GM21528 (cell line): ENCODE data around the gene RLF.
A peak's percentile ranks its signal among the peaks of the same experiment; 100 is the strongest.

Experiments
- ATAC-seq: cut with Tn5 transposase; IDR thresholded peaks from one replicate; pipeline ENCODE4 v1.9.1; 2021; ENCODE audit warnings: mild to moderate bottlenecking, moderate library complexity; ENCODE audit not compliant: unreplicated experiment, low FRiP score

The RLF gene

GRCh38 chr1:40221977-40222772 is 61.0 kb downstream of the RLF start:
- no peak for ATAC-seq

DNA sequence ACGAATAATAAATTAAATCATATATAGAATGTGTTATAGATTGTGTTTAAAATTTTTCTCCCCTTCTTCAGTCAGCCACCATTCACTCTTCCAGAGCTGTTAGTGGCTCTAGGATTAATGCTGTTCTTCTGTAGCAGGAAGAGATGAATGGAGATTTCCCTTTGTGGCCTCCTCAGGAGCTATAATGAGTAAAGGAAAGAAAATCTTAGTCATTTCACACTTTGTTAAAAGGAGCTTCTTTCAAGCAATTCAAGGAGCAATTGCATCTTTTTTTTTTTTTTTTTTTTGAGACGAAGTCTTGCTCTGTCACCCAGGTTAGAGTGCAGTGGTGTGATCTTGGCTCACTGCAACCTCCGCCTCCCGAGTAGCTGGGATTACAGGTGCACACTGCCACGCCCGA is 62.9 kb downstream of the RLF start:
- no peak for ATAC-seq

GRCh38 chr1:40226192-40226591 is 65.0 kb downstream of the RLF start:
- no peak for ATAC-seq

DNA sequence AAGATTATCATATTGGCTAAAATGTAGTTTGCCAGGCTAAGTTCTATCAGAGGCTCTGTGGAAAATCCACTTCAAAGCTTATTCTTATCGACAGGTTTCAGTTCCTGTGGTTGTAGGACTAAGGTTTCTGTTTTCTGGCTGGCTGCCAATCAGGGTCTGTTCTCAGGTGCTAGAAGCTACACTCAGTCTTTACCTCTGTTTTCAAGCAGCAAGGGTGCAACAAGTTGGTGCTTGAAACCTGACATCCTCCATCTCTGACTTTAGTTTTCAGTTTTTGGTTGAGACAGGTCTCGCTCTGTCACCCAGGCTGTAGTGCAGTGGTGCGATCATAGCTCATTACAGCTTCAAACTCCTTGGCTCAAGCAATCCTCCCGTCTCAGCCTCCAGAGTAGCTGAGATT is 71.3 kb downstream of the RLF start:
- peak; percentile 91 for ATAC-seq

GRCh38 chr1:40239626-40240025 is 78.4 kb downstream of the RLF start:
- no peak for ATAC-seq

- ATAC-seq, result no peak
These were observed 79.2 kb downstream of the RLF start for GRCh38 chr1:40240390-40240789.

DNA sequence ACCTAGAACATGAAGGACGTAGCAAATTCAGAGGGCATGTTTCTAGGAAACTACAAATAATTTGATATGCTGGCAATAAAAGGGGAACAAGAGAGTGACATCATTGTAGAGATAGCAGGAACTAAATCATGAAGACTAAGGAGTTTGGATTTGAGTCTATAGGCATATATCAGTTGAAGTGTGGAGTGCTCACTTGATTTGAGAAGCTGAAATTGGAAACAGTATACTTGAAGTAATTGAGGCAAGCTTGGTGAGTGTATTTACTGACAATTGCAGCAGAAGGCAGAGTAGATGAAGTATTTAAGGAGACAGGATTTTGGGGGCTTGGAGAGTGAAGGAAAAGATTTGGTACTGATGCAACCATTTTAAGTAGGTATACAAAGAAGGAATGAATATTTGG is 80.2 kb downstream of the RLF start:
- peak; percentile 21 for ATAC-seq

DNA sequence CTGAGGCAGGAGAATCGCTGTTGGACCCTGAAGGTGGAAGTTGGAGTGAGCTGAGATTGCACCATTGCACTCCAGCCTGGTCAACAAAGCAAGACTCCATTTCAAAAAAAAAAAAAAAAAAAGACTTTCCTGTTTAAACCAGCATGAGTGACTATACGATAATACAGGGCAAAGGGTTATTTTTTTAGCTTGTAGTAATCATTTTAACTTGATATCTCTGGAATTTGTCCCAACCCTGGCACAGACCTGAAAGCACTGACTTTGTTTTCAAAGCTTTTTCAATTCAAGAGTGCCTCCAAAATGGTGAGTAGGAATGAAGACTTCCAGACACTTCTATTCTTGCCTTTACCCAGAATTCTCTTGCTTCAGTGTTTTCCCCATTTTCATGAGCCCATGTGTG is 82.2 kb downstream of the RLF start:
- no peak for ATAC-seq

DNA sequence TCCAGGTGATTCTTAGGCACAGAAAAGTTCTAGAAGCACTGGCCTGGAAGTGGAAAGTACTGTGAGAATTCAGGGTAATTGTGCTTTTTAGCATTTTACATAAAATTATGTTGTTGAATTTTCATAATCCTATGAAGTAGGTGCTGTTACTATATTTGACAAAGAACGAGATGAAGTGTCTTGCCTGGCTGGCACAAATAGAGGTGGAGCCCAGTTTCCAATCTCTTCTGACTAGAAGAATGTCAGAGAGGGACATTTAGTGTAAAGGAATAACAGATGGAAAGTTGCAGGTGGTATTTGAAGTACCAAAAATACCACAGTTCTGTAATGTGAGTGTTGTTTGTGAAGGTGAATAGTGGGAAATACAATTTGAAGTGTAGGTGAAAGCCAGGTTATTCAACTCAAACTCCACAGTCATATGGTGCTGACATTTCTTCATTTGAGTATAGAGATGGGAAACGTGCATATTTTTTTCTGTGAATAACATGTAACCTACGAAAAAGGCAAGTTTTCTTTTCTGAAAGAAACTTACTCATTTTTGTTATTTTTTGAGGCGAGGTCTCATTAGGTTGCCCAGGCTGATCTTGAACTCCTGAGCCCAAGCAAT is 83.1 kb downstream of the RLF start:
- ATAC-seq, result no peak

GRCh38 chr1:40245686-40246085 is 84.5 kb downstream of the RLF start:
- no peak for ATAC-seq

DNA sequence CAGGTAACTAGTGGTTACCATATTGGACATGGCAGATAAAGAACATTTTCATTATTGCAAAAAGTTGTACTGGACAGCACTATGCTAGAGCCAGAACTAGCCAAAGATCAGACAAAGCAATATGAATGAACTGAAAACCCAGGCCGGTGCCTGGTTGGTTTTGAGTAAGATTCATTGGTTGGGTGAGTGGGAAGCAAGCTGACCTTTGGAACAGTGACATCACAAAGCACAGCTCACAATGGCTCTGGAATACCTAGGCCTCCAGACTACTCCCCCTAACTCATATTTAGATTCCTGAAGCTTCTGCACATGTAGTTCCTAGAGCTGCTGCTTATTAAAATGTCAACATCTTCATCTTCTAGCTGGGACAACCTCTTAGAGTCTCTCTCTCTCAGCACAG is 86.5 kb downstream of the RLF start, which contains the start of gene TMCO2:
Gene TMCO2, plus strand, starts transcription at position 283 of the 400 bp plus-strand sequence. Its CDS starts 57 bp downstream, at position 340.
- no peak for ATAC-seq

- no peak for ATAC-seq
These were observed 87.2 kb downstream of the RLF start for GRCh38 chr1:40248412-40248811.

DNA sequence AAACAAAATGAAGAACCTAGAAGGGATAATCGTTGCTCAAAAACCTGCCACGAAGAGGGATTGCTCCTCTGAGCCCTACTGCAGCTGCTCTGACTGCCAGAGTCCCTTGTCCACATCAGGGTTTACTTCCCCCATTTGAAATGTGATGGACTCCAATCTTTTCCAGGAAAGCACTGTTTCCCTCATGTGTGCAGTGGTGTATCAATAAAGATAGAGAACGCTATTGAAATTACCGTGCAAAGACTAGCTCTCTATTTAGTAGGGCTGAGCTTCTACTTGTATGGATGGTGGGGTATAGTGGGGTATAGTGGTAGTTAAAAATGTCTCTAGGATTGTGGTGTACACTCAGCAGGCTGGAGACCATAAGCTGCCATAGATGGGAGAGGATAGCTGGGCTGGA is 90.3 kb downstream of the RLF start:
- no peak for ATAC-seq

- no peak for ATAC-seq
These were observed 91.4 kb downstream of the RLF start for GRCh38 chr1:40252601-40253000.

- ATAC-seq, result no peak
These were observed 94.0 kb downstream of the RLF start for GRCh38 chr1:40255231-40255630.

DNA sequence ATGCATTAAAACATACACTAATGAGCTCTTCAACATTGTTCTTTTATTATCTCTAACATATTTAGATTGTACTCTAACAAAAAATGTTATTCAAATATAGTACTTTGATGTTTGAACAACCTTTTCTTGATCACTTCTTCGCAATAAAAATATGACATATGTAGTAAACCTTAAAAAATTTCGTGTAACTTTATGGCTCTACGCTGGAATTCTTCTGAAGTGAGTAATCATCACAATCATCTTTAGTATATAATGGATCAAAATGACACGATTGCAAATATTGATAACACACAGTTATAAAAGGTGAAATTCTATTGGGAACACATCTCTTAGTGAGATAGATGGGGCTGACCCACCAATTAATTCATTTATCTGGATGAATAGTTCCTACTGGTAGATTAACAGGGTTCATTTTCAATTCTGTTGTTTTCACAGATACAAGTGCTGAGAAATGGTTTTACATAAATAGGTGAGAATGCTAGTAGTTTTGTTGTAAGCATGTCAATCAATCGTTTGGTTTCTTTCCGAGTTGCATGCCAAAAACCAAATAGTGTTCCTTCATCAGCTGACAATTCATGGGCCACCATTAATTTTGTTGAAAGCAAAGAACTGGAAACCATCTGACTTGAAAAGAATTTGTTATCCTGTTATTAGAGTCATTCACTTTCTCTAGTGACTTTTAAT is 95.4 kb downstream of the RLF start:
- no peak for ATAC-seq

DNA sequence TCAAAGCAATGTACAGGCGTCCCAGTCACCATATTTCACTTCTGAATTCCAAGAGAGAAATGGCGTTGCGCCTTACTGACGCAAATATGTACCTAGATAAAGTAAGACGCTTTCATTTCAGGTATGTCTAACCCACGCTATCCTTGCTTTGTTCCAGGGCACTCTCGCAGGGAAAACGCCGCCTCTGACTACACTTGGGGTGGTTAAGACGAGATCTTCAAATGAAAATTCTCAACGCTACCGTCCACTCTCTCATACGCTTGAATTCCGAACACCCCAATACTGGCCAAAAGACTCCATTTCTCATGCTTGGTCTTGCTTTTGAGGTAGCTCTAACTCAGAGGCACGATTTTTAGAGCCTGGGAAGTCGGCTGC is 96.1 kb downstream of the RLF start:
- peak; percentile 6 for ATAC-seq

GRCh38 chr1:40257688-40258444 is 96.7 kb downstream of the RLF start, which contains the start of gene ZMPSTE24:
ZMPSTE24 (plus strand) TSS chr1:40258236; CDS start chr1:40258272, 36 bp downstream.
- ATAC-seq, result peak; percentile 87

GRCh38 chr1:40258445-40258769 is 97.2 kb downstream of the RLF start:
- ATAC-seq, result no peak

DNA sequence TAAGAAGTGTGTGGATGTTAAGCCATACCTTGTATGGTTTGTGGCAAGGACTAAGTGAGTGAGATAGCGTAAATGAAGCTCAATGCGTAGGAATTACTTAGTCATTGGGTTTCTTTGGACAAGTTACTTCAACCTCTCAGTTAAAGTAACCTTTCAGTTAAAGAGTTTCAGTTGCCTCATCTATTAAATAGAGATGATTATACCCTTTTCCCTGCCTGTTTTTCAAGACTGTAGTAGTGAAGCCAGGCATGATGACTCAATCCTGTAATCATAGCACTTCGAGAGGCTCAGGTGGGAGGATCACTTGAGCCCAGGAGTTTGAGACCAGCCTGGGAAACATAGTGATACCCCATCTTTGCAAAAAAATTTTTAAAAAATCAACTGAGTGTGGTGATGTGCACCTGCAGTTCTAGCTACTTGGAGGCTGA is 103.2 kb downstream of the RLF start:
- no peak for ATAC-seq

- no peak for ATAC-seq
These were observed 104.1 kb downstream of the RLF start for GRCh38 chr1:40265298-40265697.
